GM21529 (cell line): ENCODE data around the gene SEC62.

ENCODE experiments used
- ATAC-seq: cut with Tn5 transposase; IDR thresholded peaks from one replicate; pipeline ENCODE4 v1.9.1; 2021; ENCODE audit not compliant: unreplicated experiment

SEC62 gene

DNA sequence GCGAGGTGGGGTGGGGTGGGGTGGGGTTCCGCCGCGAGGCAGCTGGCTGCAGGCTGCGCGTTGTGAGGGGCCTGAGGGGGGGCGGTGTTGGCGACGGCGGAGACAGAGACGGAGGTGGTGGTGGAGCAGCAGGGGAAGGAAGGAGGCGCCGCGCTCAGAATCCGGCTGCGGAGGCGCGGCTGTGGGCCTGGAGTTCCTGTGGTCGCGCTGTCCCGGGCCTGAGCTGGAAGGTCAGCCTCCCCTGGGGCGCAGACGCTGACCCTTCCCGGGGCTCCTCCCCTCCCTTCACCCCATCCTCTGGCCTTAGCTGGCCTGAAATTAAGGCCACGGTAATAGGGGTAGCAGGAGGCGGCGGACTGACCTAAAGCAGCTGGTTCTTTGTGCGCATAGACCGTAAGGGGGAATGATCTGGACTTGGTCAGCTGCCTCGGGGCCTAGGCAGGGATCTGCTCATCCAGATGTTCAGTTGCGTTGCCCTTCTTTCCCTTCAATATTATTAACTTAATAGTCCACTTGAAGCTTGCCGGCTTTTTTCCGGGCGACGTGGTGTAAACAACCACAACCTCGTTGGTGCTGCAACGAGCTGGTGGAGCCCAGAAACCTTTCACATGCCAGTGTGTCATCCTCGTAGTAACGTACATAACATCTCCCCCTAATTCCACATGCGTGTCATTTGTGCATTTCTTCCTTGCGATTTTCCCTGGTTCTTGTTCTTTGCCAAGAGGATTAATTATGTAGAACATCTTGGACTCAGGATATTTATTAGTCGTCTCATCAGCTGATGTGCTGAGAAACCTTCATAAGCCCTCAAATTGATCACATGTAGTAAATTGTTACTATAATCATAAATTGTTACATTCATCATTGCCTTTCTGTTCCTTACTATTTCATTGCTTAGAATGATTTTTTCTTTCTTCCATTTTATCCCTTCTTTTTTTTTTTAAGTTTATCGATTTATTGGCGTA lies 626 bp downstream of the SEC62 start:
- ATAC-seq = peak; percentile 17

GRCh38 chr3:169968224-169968885 lies 1.7 kb downstream of the SEC62 start:
- no peak for ATAC-seq

GRCh38 chr3:169969174-169970095 lies 2.8 kb downstream of the SEC62 start:
- no peak for ATAC-seq

DNA sequence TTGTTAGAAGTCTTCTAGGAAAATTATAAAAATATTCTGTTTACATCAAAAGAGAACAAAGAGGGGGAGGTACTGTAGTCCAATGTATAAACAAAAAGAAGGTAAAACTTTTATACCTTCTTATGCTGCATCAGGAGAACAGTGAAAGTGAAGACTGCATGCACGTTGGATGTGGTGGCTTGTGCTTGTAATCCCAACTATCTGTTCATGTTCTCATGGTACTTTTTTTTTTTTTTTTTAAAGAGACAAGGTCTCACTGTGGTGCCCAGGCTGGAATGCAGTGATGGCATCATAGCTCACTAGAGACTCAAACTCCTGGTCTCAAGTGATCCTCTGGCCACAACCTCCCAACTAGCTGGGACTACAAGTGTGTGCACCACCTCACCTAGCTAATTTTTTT lies 4.2 kb downstream of the SEC62 start:
- no peak for ATAC-seq

DNA sequence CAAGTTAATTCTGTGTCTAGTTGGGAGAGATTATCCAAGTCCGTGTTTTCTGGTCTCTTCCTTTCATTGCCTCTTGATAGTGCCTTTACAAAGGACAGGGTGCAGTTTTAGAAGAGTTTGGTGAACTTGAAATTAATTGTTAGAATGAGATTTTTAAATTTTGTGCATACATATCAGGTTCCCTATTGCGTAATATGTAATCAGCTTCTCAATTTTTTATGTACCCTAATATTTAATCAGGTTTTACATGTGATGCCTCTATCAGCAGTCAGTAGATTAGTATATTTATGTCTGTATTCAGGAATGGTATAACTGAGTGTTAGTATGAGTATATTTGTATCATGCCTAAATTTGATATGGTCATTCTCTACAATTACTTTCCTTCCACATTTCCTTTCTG lies 4.9 kb downstream of the SEC62 start:
- no peak for ATAC-seq

- ATAC-seq = no peak
These were observed 13.4 kb downstream of the SEC62 start for GRCh38 chr3:169980055-169980454.

GRCh38 chr3:169984292-169984691 lies 17.7 kb downstream of the SEC62 start:
- ATAC-seq = no peak

- no peak for ATAC-seq
These were observed 23.8 kb downstream of the SEC62 start for GRCh38 chr3:169990431-169990830.

GRCh38 chr3:169992156-169992555 lies 25.5 kb downstream of the SEC62 start:
- ATAC-seq = no peak

DNA sequence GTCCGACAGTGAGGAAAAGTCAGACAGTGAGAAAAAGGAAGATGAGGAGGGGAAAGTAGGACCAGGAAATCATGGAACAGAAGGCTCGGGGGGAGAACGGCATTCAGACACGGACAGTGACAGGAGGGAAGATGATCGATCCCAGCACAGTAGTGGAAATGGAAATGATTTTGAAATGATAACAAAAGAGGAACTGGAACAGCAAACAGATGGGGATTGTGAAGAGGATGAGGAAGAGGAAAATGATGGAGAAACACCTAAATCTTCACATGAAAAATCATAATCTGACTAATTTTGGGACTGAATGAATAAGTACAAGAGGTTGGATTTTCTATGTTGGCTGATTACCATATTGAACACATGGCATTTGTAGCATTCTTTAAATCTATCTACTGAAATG lies 26.2 kb downstream of the SEC62 start:
- ATAC-seq = no peak

DNA sequence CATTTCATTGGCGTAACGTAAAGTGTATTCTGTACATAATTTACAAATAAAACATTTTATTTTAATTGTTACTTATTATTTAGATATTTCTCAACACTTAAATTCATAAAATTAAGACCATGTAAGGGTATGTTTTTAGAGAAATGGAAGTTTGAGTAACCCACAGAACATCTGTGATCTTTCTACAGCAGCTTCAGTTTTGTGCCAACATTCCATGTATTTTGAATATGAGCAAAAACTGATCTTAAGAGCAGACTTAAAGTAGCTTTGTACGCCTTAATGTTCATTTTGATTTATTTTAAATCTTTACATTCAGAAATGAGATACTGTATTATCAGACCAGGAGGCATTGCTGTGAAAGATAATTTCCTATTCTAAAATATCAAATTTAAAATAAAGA lies 27.2 kb downstream of the SEC62 start:
- no peak for ATAC-seq

DNA sequence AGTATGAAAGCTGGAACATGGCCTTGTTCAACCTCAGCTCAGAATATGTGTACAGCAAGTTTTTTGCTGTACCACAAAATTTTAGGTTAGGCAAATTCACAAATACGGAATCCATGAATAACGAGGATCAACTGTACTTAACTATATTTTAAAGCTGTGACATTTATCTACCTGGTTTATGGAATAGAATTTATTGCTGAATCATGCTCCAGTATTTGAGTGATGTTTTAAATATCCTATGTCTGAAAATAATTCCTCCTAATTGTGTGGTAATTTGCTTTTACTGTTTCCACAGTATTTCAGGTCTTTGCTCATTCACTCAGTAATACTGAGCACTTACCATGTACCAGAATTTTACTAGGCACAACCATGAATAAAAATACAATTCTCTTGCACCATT lies 29.5 kb downstream of the SEC62 start:
- no peak for ATAC-seq

GRCh38 chr3:169998668-169999131 lies 32.1 kb downstream of the SEC62 start:
- ATAC-seq = peak; percentile 33

DNA sequence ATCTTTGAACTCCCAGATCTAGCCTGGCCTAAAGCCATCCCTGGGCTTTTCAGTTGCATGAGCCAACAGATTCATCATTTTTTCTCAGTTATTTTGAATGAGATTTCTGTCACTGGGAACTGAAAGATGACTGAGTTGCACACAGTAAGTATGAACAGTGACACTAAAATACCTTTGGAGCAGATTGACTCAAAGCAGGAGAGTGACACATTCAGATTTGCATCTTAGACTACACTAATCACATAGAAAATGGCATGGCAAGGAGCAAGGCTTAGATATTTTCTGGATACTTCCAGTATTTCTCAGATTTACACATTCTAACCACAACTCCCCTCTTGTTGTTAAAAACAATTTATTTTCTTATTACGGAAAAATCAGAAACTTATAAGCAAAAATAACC lies 32.8 kb downstream of the SEC62 start:
- ATAC-seq = peak; percentile 95

GRCh38 chr3:170000051-170000450 lies 33.4 kb downstream of the SEC62 start:
- no peak for ATAC-seq

GRCh38 chr3:170002231-170002630 lies 35.6 kb downstream of the SEC62 start:
- ATAC-seq = no peak

GRCh38 chr3:170002879-170003278 lies 36.3 kb downstream of the SEC62 start:
- ATAC-seq = no peak

GRCh38 chr3:170003881-170004356 lies 37.3 kb downstream of the SEC62 start:
- no peak for ATAC-seq

GRCh38 chr3:170007031-170007663 lies 40.5 kb downstream of the SEC62 start:
- peak; percentile 93 for ATAC-seq

DNA sequence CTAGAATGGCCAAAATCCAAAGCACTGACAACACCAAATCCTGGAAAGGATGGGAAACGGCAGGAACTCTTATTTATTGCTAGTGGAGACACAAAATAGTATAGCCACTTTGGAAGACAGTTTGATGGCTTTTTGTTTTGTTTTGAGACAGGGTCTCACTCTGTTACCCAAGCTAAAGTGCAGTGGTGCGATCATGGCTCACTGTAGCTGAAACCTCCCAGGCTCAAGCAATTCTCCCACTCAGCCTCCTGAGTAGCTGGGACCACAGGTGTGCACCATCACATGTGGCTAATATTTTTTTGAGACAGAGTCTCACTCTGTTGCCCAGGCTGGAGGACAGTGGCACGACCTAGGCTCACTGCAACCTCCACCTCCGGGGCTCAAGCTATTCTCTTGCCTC lies 43.9 kb downstream of the SEC62 start:
- ATAC-seq = peak; percentile 65
